ENCODE results near the gene CMYA5. TPM values are rescaled to one million over a fixed set of nuclear protein-coding genes. Genes with fewer than 3 reads are reported as not detected.

CMYA5 gene
- polyA plus RNA-seq, 2 donors = 0.46 to 0.55 TPM

- Histone ChIP-seq H3K4me3 (ENCODE audit: low read depth in 1 of 2, low read length in 2 of 2) (no peak overlapping the region), H3K27me3 (ENCODE audit: control insufficient read depth in 1 of 2, insufficient read depth in 2 of 2, low read length in 2 of 2) (no peaks in the 10 kb centered on the region), H3K4me1 (ENCODE audit: control insufficient read depth in 2 of 2, insufficient read depth in 2 of 2, low read length in 1 of 2) (no peaks in the 10 kb centered on the region), H3K36me3 (ENCODE audit: control insufficient read depth in 2 of 2, insufficient read depth in 2 of 2, low read length in 1 of 2) (no peaks in the 10 kb centered on the region), H3K27ac (ENCODE audit: low read depth in 2 of 2, low read length in 1 of 2) (no peak overlapping the region), H3K9me3 (ENCODE audit: control insufficient read depth in 2 of 2, insufficient read depth in 1 of 2, low read depth in 1 of 2, low read length in 1 of 2) (no peaks in the 10 kb centered on the region)
- WGBS, 2 donors = 86 to 88% methylated on average over 7 of the region's 7 CpGs
These were observed 54.4 kb downstream of the CMYA5 start for GRCh38 chr5:79743846-79744605.

DNA sequence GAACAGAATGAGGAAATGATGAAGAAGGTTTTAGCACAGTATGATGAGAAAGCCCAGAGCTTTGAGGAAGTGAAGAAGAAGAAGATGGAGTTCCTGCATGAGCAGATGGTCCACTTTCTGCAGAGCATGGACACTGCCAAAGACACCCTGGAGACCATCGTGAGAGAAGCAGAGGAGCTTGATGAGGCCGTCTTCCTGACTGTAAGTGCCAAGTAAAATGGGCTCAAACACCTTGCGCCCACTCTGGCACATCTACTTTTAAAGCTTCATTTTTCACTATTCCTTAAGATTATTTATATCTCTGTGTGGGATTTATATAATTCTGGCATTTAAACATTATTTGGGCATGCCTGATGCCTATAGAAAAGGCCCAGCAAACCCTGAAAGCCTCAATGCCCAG lies 55.6 kb downstream of the CMYA5 start:
- H3K27ac ChIP-seq (ENCODE audit: low read depth in 2 of 2, low read length in 1 of 2) = no peak overlapping the region
- no peaks in the 10 kb centered on the region for H3K36me3 ChIP-seq (ENCODE audit: control insufficient read depth in 2 of 2, insufficient read depth in 2 of 2, low read length in 1 of 2)
- no peaks in the 10 kb centered on the region for H3K4me1 ChIP-seq (ENCODE audit: control insufficient read depth in 2 of 2, insufficient read depth in 2 of 2, low read length in 1 of 2)
- no peaks in the 10 kb centered on the region for H3K27me3 ChIP-seq (ENCODE audit: control insufficient read depth in 1 of 2, insufficient read depth in 2 of 2, low read length in 2 of 2)
- H3K4me3 ChIP-seq (ENCODE audit: low read depth in 1 of 2, low read length in 2 of 2) = no peak overlapping the region
- H3K9me3 ChIP-seq (ENCODE audit: control insufficient read depth in 2 of 2, insufficient read depth in 1 of 2, low read depth in 1 of 2, low read length in 1 of 2) = no peaks in the 10 kb centered on the region
- 84 to 90% methylated on average over 3 of the region's 3 CpGs for WGBS, 2 donors

GRCh38 chr5:79746642-79747569 lies 57.3 kb downstream of the CMYA5 start:
- H3K9me3 ChIP-seq (ENCODE audit: control insufficient read depth in 2 of 2, insufficient read depth in 1 of 2, low read depth in 1 of 2, low read length in 1 of 2) = no peaks in the 10 kb centered on the region
- no peak overlapping the region for H3K4me3 ChIP-seq (ENCODE audit: low read depth in 1 of 2, low read length in 2 of 2)
- H3K27ac ChIP-seq (ENCODE audit: low read depth in 2 of 2, low read length in 1 of 2) = no peak overlapping the region
- no peaks in the 10 kb centered on the region for H3K4me1 ChIP-seq (ENCODE audit: control insufficient read depth in 2 of 2, insufficient read depth in 2 of 2, low read length in 1 of 2)
- H3K36me3 ChIP-seq (ENCODE audit: control insufficient read depth in 2 of 2, insufficient read depth in 2 of 2, low read length in 1 of 2) = no peaks in the 10 kb centered on the region
- no peaks in the 10 kb centered on the region for H3K27me3 ChIP-seq (ENCODE audit: control insufficient read depth in 1 of 2, insufficient read depth in 2 of 2, low read length in 2 of 2)
- WGBS, 2 donors = 55 to 56% methylated on average over 4 of the region's 4 CpGs

- 78 to 80% methylated on average over 8 of the region's 8 CpGs for WGBS, 2 donors
- Histone ChIP-seq H3K4me3 (ENCODE audit: low read depth in 1 of 2, low read length in 2 of 2) (no peak overlapping the region), H3K36me3 (ENCODE audit: control insufficient read depth in 2 of 2, insufficient read depth in 2 of 2, low read length in 1 of 2) (no peaks in the 10 kb centered on the region), H3K4me1 (ENCODE audit: control insufficient read depth in 2 of 2, insufficient read depth in 2 of 2, low read length in 1 of 2) (no peaks in the 10 kb centered on the region), H3K27me3 (ENCODE audit: control insufficient read depth in 1 of 2, insufficient read depth in 2 of 2, low read length in 2 of 2) (no peaks in the 10 kb centered on the region), H3K27ac (ENCODE audit: low read depth in 2 of 2, low read length in 1 of 2) (no peak overlapping the region), H3K9me3 (ENCODE audit: control insufficient read depth in 2 of 2, insufficient read depth in 1 of 2, low read depth in 1 of 2, low read length in 1 of 2) (no peaks in the 10 kb centered on the region)
These were observed 61.2 kb downstream of the CMYA5 start for GRCh38 chr5:79750611-79751510.

- H3K4me3 ChIP-seq (ENCODE audit: low read depth in 1 of 2, low read length in 2 of 2) = no peak overlapping the region
- H3K4me1 ChIP-seq (ENCODE audit: control insufficient read depth in 2 of 2, insufficient read depth in 2 of 2, low read length in 1 of 2) = no peaks in the 10 kb centered on the region
- H3K27me3 ChIP-seq (ENCODE audit: control insufficient read depth in 1 of 2, insufficient read depth in 2 of 2, low read length in 2 of 2) = no peaks in the 10 kb centered on the region
- no peaks in the 10 kb centered on the region for H3K9me3 ChIP-seq (ENCODE audit: control insufficient read depth in 2 of 2, insufficient read depth in 1 of 2, low read depth in 1 of 2, low read length in 1 of 2)
- H3K27ac ChIP-seq (ENCODE audit: low read depth in 2 of 2, low read length in 1 of 2) = no peak overlapping the region
- WGBS, 2 donors = 69 to 76% methylated on average over 1 of the region's 1 CpG
- H3K36me3 ChIP-seq (ENCODE audit: control insufficient read depth in 2 of 2, insufficient read depth in 2 of 2, low read length in 1 of 2) = no peaks in the 10 kb centered on the region
These were observed 63.5 kb downstream of the CMYA5 start for GRCh38 chr5:79753092-79753491.

DNA sequence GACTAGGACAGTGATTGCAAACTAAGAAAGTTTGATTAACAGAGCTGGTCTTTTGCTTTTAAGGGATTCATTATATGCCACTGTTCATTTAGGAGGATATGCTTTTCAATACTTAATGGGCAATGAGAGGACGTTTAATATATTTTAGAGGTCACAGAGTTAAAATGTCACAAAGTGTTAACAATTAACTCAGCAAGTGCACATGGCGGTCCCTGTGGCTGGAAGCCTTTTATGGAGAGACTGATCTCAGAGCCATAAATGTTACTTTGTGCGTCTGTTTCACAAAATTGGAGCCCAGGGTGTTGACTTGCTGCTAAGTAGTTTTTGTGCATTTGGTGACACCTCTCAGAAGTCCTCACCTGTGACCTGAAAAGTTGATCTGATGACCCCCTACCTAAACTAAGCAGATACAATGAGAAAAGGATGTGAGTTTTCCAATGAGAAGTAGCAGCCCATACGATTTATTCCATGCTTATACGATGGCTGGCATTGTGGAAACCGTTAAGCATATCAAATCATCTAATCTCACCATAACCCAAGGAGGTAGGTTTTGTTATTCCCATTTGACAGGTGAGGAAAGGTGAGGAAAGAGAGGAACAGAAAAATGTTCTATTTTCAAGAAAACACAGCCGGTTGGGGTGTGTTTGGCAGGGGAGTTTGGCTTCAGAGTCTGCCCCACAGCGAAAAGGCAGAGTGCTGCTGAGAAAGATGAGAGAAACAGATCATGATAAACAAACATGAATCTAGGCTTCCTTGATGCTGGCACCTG lies 64.4 kb downstream of the CMYA5 start:
- Histone ChIP-seq H3K9me3 (ENCODE audit: control insufficient read depth in 2 of 2, insufficient read depth in 1 of 2, low read depth in 1 of 2, low read length in 1 of 2) (no peaks in the 10 kb centered on the region), H3K4me1 (ENCODE audit: control insufficient read depth in 2 of 2, insufficient read depth in 2 of 2, low read length in 1 of 2) (no peaks in the 10 kb centered on the region), H3K36me3 (ENCODE audit: control insufficient read depth in 2 of 2, insufficient read depth in 2 of 2, low read length in 1 of 2) (no peaks in the 10 kb centered on the region), H3K27ac (ENCODE audit: low read depth in 2 of 2, low read length in 1 of 2) (no peak overlapping the region), H3K27me3 (ENCODE audit: control insufficient read depth in 1 of 2, insufficient read depth in 2 of 2, low read length in 2 of 2) (no peaks in the 10 kb centered on the region), H3K4me3 (ENCODE audit: low read depth in 1 of 2, low read length in 2 of 2) (no peak overlapping the region)
- whole genome bisulfite sequencing, 2 donors = 88 to 89% methylated on average over 8 of the region's 8 CpGs

DNA sequence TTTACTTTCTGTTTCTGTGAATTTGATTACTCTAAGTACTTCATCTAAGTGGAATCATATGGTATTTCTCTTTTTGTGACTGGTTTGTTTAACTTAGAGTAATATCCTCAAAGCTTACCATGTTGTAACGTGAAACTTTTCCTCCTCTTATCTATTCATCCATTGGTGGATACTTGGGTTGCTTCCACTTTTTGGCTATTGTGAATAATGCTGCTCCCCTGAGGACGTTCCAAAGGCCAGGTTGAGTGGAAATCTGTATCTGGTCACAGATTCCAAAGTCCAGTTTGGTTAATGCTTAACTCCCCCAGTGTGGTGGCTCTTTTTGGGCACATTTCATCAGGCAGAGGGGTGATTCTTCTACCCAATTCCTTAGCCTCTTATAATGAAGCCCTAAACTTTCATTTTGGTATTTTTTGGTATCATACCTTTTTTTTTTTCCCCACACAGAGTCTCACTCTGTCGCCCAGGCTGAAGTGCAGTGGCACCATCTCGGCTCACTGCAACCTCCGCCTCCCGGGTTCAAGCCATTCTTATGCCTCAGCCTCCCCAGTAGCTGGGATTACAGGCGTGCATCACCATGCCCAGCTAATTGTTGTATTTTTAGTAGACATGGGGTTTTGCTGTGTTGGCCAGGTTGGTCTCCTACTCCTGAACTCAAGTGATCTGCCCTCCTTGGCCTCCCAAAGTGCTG lies 65.4 kb downstream of the CMYA5 start:
- 82 to 91% methylated on average over 7 of the region's 7 CpGs for WGBS, 2 donors
- H3K4me1 ChIP-seq (ENCODE audit: control insufficient read depth in 2 of 2, insufficient read depth in 2 of 2, low read length in 1 of 2) = no peaks in the 10 kb centered on the region
- no peaks in the 10 kb centered on the region for H3K9me3 ChIP-seq (ENCODE audit: control insufficient read depth in 2 of 2, insufficient read depth in 1 of 2, low read depth in 1 of 2, low read length in 1 of 2)
- H3K36me3 ChIP-seq (ENCODE audit: control insufficient read depth in 2 of 2, insufficient read depth in 2 of 2, low read length in 1 of 2) = no peaks in the 10 kb centered on the region
- H3K27me3 ChIP-seq (ENCODE audit: control insufficient read depth in 1 of 2, insufficient read depth in 2 of 2, low read length in 2 of 2) = no peaks in the 10 kb centered on the region
- H3K4me3 ChIP-seq (ENCODE audit: low read depth in 1 of 2, low read length in 2 of 2) = no peak overlapping the region
- H3K27ac ChIP-seq (ENCODE audit: low read depth in 2 of 2, low read length in 1 of 2) = no peak overlapping the region

GRCh38 chr5:79756076-79756475 lies 66.4 kb downstream of the CMYA5 start:
- Histone ChIP-seq H3K4me3 (ENCODE audit: low read depth in 1 of 2, low read length in 2 of 2) (no peak overlapping the region), H3K36me3 (ENCODE audit: control insufficient read depth in 2 of 2, insufficient read depth in 2 of 2, low read length in 1 of 2) (no peaks in the 10 kb centered on the region), H3K4me1 (ENCODE audit: control insufficient read depth in 2 of 2, insufficient read depth in 2 of 2, low read length in 1 of 2) (no peaks in the 10 kb centered on the region), H3K27ac (ENCODE audit: low read depth in 2 of 2, low read length in 1 of 2) (no peak overlapping the region), H3K27me3 (ENCODE audit: control insufficient read depth in 1 of 2, insufficient read depth in 2 of 2, low read length in 2 of 2) (no peaks in the 10 kb centered on the region), H3K9me3 (ENCODE audit: control insufficient read depth in 2 of 2, insufficient read depth in 1 of 2, low read depth in 1 of 2, low read length in 1 of 2) (no peaks in the 10 kb centered on the region)
- 75% methylated on average over 4 of the region's 4 CpGs for whole genome bisulfite sequencing, 2 donors
